GM19351 (cell line): Measurements from ENCODE around the gene ADD2.
"Not testable (repeated sequence)": the region's sequence is repeated elsewhere in the genome, so short reads cannot be mapped to it uniquely, and the experiment has no call there.

ENCODE experiments used
- ATAC-seq: cut with Tn5 transposase; IDR thresholded peaks from one replicate; pipeline ENCODE4 v1.9.1; 2021; ENCODE audit warnings: mild to moderate bottlenecking, moderate library complexity; ENCODE audit not compliant: unreplicated experiment

ADD2 gene

GRCh38 chr2:70676301-70677035 lies 91.5 kb downstream of the ADD2 start:
- ATAC-seq = no peak

- ATAC-seq = no peak
Measured at GRCh38 chr2:70675862-70676261, 92.1 kb downstream of the ADD2 start.

- ATAC-seq = no peak
Measured at GRCh38 chr2:70674636-70675430, 93.2 kb downstream of the ADD2 start.

GRCh38 chr2:70673041-70673647 lies 94.9 kb downstream of the ADD2 start:
- ATAC-seq = no peak

- no peak for ATAC-seq
Measured at GRCh38 chr2:70671092-70671675, 96.8 kb downstream of the ADD2 start.

- no peak for ATAC-seq
Measured at GRCh38 chr2:70670626-70671025, 97.4 kb downstream of the ADD2 start.

GRCh38 chr2:70670202-70670601 lies 97.8 kb downstream of the ADD2 start:
- ATAC-seq = no peak

- ATAC-seq = no peak
Measured at GRCh38 chr2:70668911-70669310, 99.1 kb downstream of the ADD2 start.

- ATAC-seq = no peak
Measured at GRCh38 chr2:70668432-70668831, 99.6 kb downstream of the ADD2 start.

GRCh38 chr2:70664525-70664924 lies 103.5 kb downstream of the ADD2 start:
- ATAC-seq = no peak

- ATAC-seq = no peak
Measured at GRCh38 chr2:70663411-70663810, 104.6 kb downstream of the ADD2 start.

- no peak for ATAC-seq
Measured at GRCh38 chr2:70659551-70659950, 108.4 kb downstream of the ADD2 start.

GRCh38 chr2:70658476-70658875 lies 109.5 kb downstream of the ADD2 start:
- ATAC-seq = no peak

GRCh38 chr2:70657246-70657645 lies 110.8 kb downstream of the ADD2 start:
- ATAC-seq = no peak

- no peak for ATAC-seq
Measured at GRCh38 chr2:70656421-70657010, 111.5 kb downstream of the ADD2 start.

GRCh38 chr2:70655786-70656185 lies 112.2 kb downstream of the ADD2 start:
- ATAC-seq = no peak

GRCh38 chr2:70655211-70655610 lies 112.8 kb downstream of the ADD2 start:
- ATAC-seq = not testable (repeated sequence)

GRCh38 chr2:70651727-70652126 lies 116.3 kb downstream of the ADD2 start:
- ATAC-seq = no peak

GRCh38 chr2:70651014-70651413 lies 117.0 kb downstream of the ADD2 start:
- no peak for ATAC-seq

- no peak for ATAC-seq
Measured at GRCh38 chr2:70648961-70649360, 119.0 kb downstream of the ADD2 start.

- ATAC-seq = peak; percentile 60
Measured at GRCh38 chr2:70647873-70648481, 120.0 kb downstream of the ADD2 start.
